ENCODE data around the gene ATP1B2.
A peak's percentile ranks its signal among the peaks of the same experiment; 100 is the strongest.
"Not testable (repeated sequence)": the region's sequence is repeated elsewhere in the genome, so short reads cannot be mapped to it uniquely, and the experiment has no call there.

ATP1B2 gene

GRCh38 chr17:7650509-7651096 is at the start of gene ATP1B2:
TSS of gene ATP1B2 (plus strand) at chr17:7650926. CDS start at chr17:7651519, 593 bp downstream.
- peak; percentile 77 to 79 for DNase-seq

DNA sequence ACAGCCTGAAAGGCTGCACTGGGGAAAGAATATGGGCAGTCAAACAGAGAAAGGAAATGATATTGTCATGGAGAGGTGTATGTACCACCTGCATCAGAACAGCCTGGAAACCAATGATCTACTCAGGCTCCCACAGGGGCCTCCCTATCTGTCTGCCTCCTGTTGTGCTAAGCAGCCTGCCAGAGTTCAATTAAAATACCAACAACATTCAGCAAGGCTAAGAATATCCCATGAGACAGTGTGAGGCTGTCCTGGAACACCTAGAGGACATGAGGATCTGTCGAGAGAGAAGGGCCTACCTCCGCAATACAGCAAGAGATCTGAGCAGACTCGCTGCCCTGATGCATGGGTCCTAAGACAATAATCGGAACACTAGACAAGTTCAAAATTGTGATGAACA is 44.4 kb upstream of the ATP1B2 start:
- no peak for DNase-seq

- DNase-seq, result no peak
These were observed 40.1 kb upstream of the ATP1B2 start for GRCh38 chr17:7610641-7611040.

DNA sequence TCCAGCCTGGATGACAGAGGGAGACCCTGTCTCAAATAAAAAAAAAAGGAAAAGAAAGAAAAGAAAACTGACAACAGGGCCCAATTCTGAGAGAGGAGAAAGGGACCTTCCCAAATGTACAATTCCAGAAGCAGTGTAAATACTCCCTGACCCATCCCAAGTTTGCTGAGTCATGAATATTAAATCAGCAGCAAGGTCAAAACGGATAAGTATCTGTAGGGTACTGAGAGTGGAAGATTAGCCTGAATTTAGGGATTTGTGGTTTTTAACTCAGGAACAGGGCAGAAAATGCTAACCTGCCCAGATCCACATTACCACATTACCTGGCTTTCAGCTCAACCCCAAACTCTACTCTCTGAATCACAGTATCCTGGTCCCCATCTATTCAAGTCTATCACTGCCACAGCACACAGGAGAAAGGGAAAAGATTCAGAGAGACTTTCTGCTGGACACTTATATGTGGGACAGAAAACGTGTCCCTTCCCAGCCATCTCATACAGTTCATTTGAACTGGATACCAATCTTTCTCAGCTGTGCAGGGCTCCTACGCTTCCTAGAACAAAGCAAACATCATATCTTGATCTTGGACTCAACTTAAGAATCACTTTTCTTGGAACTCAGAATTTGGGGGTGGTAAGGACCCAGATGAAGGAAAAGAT is 39.0 kb upstream of the ATP1B2 start:
- no peak for DNase-seq

DNA sequence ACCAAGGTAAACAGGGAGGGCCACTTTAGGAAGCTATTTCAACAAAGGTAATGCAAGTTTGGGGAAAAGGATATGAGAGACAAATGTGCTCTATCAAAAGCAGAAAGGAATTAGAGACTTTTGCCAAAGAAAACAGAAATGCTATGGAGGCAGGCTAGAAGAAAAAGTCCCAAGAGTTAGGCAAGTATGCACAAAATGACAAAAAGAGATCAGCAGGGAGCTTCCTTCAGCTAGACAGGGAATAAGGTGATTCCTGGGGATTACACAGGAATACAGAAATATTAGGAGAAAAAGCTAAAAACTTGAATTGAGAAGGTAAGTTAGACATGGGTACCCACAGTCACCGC is 38.5 kb upstream of the ATP1B2 start:
- no peak for DNase-seq

DNA sequence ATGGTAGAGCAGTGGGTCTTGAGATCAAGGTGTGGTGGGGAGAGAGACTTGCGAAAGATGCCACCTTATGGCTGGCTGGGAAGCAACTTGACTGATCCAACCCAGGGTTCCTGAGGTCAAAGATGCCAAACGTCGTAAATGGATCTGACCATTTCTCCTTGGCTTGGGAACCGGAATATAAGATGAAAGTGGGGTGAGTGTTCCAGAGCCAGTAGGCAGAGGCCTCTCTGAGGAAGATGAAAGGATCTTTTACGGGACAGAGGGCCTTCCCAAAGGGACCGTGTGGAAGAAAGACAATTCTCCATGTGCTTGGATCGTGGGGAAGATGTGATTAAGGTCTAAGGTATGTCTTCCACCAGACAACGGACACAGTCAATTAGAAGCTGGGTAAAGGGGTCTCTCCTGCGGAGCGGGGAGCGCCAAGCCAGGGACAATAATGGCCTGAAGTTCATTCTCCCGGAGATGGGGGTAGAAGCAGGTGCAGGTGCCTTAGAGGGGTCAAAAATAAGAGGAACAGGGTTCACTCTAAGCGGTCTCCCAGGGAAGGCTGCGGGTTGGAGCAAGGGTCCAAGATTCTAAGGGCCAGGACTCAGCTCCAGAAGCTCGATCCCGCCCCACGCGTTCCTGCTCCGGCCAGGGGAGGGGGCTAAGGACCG is 36.8 kb upstream of the ATP1B2 start:
- no peak for DNase-seq

- DNase-seq, result peak; percentile 100
These were observed 36.1 kb upstream of the ATP1B2 start, which contains the start of gene FXR2 for GRCh38 chr17:7614425-7615264. TSS of gene FXR2 (minus strand) at chr17:7614897. CDS start at chr17:7614532, 365 bp downstream.

DNA sequence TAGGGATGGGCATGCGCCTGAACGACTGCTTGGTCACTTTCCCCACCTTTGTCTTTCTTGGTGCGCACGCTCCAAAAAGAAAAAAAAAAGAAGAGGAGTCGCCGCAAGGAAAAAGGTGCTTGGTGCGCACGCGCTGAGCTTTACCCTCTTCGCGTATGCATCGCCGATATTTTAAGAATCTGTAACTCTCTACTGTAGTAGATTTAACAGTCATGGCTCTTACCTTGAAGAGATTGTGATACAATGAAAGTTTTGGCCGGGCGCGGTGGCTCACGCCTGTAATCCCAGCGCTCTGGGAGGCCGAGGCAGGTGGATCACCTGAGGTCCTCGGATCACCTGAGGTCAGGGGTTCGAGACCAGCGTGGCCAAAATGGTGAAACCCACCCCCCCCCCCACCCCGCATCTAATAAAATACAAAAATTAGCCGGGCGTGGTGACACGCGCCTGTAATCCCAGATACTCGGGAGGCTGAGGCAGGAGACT is 35.4 kb upstream of the ATP1B2 start:
- no peak for DNase-seq

DNA sequence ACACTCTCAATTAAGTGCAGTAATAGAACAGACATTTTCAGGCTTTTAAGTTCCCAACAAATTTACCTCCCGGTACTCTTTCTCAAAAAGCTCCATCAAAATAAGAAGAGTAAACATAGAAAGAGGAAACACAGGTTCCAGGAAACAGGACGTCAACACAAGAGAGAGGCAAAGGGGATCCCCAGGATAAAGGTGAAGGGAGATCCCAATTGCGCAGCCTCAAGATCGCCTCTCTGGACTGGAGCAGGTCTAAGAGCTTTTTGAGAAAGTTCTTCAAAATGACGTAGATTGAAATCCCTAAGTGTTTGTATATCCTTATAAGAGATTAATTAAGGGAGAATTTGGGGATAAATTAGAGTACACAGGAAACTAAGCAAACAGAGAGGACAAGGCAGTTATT is 32.1 kb upstream of the ATP1B2 start:
- DNase-seq, result no peak

- no peak for DNase-seq
These were observed 29.9 kb upstream of the ATP1B2 start for GRCh38 chr17:7620835-7621234.

- no peak for DNase-seq
These were observed 27.1 kb upstream of the ATP1B2 start for GRCh38 chr17:7623661-7624060.

GRCh38 chr17:7625749-7626148 is 25.0 kb upstream of the ATP1B2 start:
- DNase-seq, result not testable (repeated sequence)

- DNase-seq, result peak in 1 of 2 donors; percentile 38
These were observed 24.4 kb upstream of the ATP1B2 start for GRCh38 chr17:7626307-7626706.

DNA sequence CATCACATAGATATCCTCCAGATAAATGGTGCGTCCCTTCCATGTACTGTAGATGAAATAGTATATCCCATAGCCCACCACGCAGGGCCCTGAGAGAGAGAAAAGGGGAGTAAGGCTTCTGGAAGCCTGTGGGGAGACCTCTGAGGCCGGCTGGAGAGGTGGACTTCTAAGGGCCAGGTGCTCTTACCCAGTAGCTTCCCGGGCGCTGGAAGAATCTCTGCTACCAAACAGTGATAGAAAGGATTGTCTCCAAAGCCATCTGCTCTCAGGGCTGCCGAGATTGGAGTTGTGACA is 23.8 kb upstream of the ATP1B2 start:
- DNase-seq, result no peak

DNA sequence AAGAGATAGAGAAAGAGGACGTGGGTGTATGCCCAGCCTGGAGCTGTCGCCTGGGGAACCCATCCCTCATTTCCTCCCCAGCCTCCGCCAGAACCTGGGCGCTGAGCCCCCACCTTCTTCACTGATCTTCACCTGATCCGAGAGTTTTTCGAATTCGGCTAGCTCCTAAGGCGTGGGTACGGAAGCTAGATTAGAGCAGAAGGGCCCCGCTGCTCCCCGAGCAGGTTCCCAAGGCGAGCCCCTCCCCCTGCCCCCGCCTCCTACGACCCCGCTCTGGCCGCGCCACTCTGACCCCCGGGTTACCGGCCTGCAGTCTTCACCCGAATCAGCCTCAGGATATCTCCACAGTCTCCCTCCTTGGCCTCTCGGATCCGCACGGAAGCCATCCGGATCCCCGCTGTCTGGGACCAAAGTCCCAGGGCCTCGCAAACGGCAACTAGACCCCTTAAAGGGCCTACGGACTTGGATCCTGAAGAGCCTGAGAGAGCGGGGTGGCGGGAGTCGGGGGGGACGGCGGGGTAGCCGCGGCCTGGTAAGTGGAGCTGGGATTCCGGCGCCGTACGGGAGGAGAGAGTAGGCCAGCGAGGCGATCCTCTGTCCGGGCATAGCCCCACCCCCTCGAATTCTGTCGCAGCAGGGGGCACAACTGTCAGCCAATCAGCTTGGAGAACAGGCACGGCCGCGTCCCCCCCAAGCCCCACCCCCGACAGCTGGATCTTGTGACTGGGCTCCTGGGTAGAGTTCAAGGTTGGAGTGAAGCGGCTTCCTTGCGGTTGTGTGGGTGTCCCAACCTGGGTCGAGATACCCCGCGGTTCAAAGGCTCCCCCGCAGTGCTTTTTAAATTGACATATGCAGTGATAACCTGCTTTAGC is 23.2 kb upstream of the ATP1B2 start, which contains the start of gene SAT2:
Gene SAT2, minus strand, starts transcription at position 572 of the 872 bp plus-strand sequence. Its CDS starts 186 bp downstream, at position 386.
- DNase-seq, result peak; percentile 91 to 92

- no peak for DNase-seq
These were observed 20.7 kb upstream of the ATP1B2 start, which contains the start of gene SHBG for GRCh38 chr17:7629939-7630571. TSS of gene SHBG (plus strand) at chr17:7630135. CDS start at chr17:7630173, 38 bp downstream.

DNA sequence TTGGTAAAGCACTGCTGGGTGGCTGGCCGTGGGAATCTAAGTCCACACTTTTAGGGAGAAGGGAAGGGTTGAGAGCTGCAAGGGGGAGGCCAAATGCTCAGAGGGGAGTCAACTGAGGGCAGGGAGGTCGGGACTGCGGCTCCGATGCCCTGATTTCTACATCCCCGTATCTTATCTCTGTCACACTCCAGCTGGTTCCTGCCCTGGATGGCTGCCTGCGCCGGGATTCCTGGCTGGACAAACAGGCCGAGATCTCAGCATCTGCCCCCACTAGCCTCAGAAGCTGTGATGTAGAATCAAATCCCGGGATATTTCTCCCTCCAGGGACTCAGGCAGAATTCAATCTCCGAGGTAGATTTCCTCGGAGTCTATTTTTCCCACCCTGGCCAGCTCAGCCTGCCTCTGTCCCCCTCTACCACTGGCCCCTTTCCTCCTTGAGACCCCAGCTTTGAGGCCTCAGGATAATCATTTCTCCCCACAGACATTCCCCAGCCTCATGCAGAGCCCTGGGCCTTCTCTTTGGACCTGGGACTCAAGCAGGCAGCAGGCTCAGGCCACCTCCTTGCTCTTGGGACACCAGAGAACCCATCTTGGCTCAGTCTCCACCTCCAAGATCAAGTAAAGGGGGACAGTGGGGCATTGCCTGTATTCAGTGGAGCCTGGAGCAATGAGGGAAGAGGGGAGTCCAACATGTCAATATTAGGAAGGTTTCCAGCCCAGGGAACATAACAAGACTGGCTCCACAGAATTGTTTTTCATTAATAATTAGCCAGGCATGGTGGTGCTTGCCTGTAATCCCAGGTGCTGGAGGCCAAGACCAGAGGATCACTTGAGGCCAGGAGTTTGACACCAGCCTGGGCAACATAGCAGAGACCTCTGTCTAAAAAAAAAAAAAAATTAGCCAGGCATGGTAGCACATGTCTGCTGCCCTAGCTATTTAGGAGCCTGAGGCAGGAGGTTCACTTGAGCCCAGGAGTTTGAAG is 19.0 kb upstream of the ATP1B2 start:
- no peak for DNase-seq

GRCh38 chr17:7632492-7632894 is 18.2 kb upstream of the ATP1B2 start:
- DNase-seq, result peak; percentile 52 to 56

DNA sequence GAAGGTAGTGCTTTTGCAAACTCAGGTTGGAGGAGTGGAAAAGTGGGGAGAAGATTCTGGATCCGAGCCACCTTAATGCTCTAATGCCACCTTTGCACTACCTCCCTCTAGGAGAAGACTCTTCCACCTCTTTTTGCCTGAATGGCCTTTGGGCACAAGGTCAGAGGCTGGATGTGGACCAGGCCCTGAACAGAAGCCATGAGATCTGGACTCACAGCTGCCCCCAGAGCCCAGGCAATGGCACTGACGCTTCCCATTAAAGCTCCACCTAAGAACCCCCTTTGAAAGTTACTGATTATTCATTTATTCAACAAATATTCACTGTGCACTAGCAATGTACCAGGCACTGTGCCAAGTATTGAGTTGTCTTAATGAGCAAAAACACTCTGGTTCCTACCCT is 17.6 kb upstream of the ATP1B2 start:
- no peak for DNase-seq

DNA sequence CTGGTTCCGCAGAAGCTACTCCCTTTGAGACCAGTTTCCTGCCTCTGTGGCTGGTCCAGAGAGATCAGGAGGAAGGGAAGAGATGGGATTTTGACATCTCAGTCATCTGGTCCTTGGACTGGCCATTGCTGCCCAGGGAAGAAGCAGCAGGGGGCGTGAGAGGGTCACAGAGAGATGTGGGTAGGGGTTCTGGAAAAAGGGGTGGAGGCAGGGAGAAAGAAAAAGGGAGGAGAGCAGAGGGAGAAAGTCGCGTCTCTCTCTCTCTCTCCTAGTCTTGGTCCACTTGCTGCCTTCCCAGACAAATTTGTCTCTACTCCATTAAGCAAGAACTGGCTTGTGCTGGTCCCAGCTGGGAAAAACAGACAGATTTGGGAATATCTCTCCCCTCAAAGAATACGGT is 16.3 kb upstream of the ATP1B2 start:
- DNase-seq, result no peak

All from CD4-positive, alpha-beta T cell treated with Interleukin-4 for 1 hour (primary cell).